A673 (cell line): ENCODE data around the gene RPL36A. TPM values are rescaled to one million over a fixed set of nuclear protein-coding genes. Genes with fewer than 3 reads are reported as not detected.

ENCODE experiments used
- BruUV-seq: library from RNA; stranded (reverse); fragments of 400-500 nt; replicated peaks from 2 replicates; lab custom pipeline; 2021; lab: Mats Ljungman, UMichigan
- CTCF ChIA-PET: fragments of 300-600 bp; sonication (Branson Sonifier 250); formaldehyde crosslinking; loops from one replicate; lab custom pipeline; 2022; ENCODE audit warnings: antibody characterized with exemption; lab: Charles Lee
- POLR2A ChIA-PET: fragments of 300-600 bp; sonication (Branson Sonifier 250); formaldehyde crosslinking; loops from one replicate; lab custom pipeline; 2022; ENCODE audit warnings: antibody characterized with exemption; ENCODE audit not compliant: low non-redundant PET; lab: Charles Lee
- DNase-seq: peaks from one replicate; pipeline ENCODE4 v3.0.0-alpha.2; 2015; ENCODE audit warnings: low spot score
- H3K27ac ChIP-seq: fragments of 200-600 bp; sonication (generic); 2 replicates; pipeline ENCODE4 v1.5.1; 2016; ENCODE audit warnings: mixed run types, low read depth, mild to moderate bottlenecking, mixed read lengths, antibody characterized with exemption, low read length; ENCODE audit not compliant: poor library complexity, severe bottlenecking
- H3K27me3 ChIP-seq: fragments of 200-600 bp; sonication (generic); replicated peaks from 2 replicates; pipeline ENCODE4 v1.6.1; 2017; ENCODE audit warnings: mixed run types, low read depth, mild to moderate bottlenecking, mixed read lengths, antibody characterized with exemption, low read length; ENCODE audit not compliant: insufficient read depth, poor library complexity
- H3K36me3 ChIP-seq: fragments of 200-600 bp; sonication (generic); 2 replicates; pipeline ENCODE4 v1.6.1; 2016; ENCODE audit warnings: mixed run types, mild to moderate bottlenecking, mixed read lengths, antibody characterized with exemption, low read length; ENCODE audit not compliant: insufficient read depth, poor library complexity, severe bottlenecking
- H3K4me1 ChIP-seq: fragments of 200-600 bp; sonication (generic); 2 replicates; pipeline ENCODE4 v1.6.1; 2017; ENCODE audit warnings: mixed run types, mild to moderate bottlenecking, mixed read lengths, antibody characterized with exemption, low read length; ENCODE audit not compliant: insufficient read depth, poor library complexity, severe bottlenecking
- H3K4me3 ChIP-seq: fragments of 200-600 bp; sonication (generic); 2 replicates; pipeline ENCODE4 v1.5.1; 2016; ENCODE audit warnings: low read depth, mixed run types, mild to moderate bottlenecking, mixed read lengths, low read length; ENCODE audit not compliant: poor library complexity, severe bottlenecking
- H3K9me3 ChIP-seq: fragments of 200-600 bp; sonication (generic); 2 replicates; pipeline ENCODE4 v1.6.1; 2016; ENCODE audit warnings: mixed run types, low read depth, mild to moderate bottlenecking, mixed read lengths, antibody characterized with exemption, low read length; ENCODE audit not compliant: poor library complexity, severe bottlenecking
- EZH2 ChIP-seq: fragments of 200-600 bp; sonication (generic); IDR thresholded peaks from 2 replicates; pipeline ENCODE4 v1.6.1; 2017; ENCODE audit warnings: borderline replicate concordance, low read depth, mild to moderate bottlenecking, mixed read lengths, antibody characterized with exemption, low read length; ENCODE audit not compliant: poor library complexity, severe bottlenecking
- intact Hi-C: fragments of 100-400 bp; cut with micrococcal nuclease; formaldehyde crosslinking; loops from one replicate; pipeline ENCODE4 v1.10.0; 2022; ENCODE audit not compliant: unreplicated experiment
- total RNA-seq: library from RNA; stranded (reverse); gene quantifications from 2 replicates; pipeline ENCODE4 v1.2.3, GENCODE V29; 2021
- TF ChIP-seq, protein P1 (sequence below): fragments of 300-800, 200-600 bp; sonication (generic); conservative IDR thresholded peaks from 2 replicates; pipeline ENCODE4 v1.5.1; 2017; ENCODE audit warnings: low read depth, mild to moderate bottlenecking, antibody characterized with exemption, low read length, moderate library complexity, mixed read lengths

The RPL36A gene
- total RNA-seq, 1 experiment from 2014 or later = 316 TPM

DNA sequence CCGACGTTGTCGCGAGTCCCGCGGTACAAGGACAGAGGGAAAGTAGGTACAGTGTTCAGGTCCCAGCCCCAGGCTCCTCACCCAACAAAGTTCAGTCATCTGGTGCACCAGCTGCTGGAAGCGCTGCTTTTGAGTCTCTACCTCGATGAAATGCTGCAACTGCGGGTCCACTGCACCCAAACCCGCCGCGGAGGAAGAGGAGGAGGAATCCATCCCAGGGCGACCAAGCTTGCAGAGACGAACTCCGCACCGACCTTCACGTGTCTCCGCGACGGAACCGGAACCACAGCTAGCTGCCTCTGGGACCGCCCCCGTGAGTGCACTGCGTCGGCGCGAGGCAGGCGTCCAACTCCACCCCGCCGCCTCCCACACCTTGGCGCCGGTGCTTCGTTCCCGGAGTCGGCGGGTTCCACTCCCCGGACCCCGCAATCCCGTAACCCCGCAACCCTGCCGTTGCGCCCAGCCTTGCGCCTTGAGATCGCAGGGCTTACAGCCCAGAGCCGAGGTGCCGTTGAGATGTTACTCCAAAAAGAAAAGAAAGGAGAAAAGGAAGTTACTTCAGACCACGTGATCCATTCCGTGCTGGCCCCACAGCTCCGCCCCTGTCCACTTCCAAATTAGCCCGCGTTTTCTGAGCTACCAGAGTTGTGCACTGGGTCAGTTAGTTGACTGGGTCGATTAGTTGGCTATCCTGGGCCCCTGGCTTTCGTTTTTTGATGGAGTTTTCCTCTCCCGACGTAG, 42.2 kb upstream of the RPL36A start, which contains the start of gene TIMM8A:
TIMM8A (minus strand) TSS at position 291 of the 741 bp plus-strand sequence; CDS start at position 213, 78 bp downstream.
- ChIA-PET CTCF (no interaction called here), POLR2A (interaction anchor here (0.6 kb wide), 1 partner anchor 11 kb away, joined by 4 read pairs; no protein-coding TSS in a partner anchor)
- H3K27ac ChIP-seq = peak within 1 kb of the TSS; percentile 87
- no TSS peak for BruUV-seq
- no peaks in the 10 kb centered on the region for H3K36me3 ChIP-seq
- no peaks in the 10 kb centered on the region for H3K4me1 ChIP-seq
- TF ChIP-seq, protein P1, sequence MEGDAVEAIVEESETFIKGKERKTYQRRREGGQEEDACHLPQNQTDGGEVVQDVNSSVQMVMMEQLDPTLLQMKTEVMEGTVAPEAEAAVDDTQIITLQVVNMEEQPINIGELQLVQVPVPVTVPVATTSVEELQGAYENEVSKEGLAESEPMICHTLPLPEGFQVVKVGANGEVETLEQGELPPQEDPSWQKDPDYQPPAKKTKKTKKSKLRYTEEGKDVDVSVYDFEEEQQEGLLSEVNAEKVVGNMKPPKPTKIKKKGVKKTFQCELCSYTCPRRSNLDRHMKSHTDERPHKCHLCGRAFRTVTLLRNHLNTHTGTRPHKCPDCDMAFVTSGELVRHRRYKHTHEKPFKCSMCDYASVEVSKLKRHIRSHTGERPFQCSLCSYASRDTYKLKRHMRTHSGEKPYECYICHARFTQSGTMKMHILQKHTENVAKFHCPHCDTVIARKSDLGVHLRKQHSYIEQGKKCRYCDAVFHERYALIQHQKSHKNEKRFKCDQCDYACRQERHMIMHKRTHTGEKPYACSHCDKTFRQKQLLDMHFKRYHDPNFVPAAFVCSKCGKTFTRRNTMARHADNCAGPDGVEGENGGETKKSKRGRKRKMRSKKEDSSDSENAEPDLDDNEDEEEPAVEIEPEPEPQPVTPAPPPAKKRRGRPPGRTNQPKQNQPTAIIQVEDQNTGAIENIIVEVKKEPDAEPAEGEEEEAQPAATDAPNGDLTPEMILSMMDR = no peak
- TF ChIP-seq EZH2 = no peak
- H3K9me3 ChIP-seq = no peaks in the 10 kb centered on the region
- peak within 1 kb of the TSS; percentile 75 for H3K4me3 ChIP-seq
- intact Hi-C loops = no loop called here
- H3K27me3 ChIP-seq = no peaks in the 10 kb centered on the region
- peak; percentile 77 for DNase-seq

DNA sequence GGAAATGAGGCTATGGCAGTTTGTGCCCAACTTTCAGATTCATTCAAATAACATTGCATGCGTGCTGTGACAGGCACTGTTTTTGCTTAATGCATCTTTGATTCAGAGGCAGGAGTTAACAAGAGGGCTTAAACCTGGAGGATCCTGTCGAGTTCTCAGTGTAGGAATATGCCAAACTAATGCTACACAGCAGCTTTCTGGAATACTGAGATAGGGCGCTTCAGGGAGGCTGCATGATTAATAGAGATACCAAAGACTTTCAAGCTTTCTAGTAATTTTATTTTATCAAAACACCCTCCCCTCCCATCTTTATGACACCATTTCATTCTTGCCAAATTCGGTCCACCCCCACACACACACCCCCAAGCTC, 41.6 kb upstream of the RPL36A start:
- H3K27me3 ChIP-seq = no peaks in the 10 kb centered on the region
- peak overlapping the region; percentile 87 for H3K27ac ChIP-seq
- no peaks in the 10 kb centered on the region for H3K36me3 ChIP-seq
- H3K4me3 ChIP-seq = peak overlapping the region; percentile 75
- ChIA-PET CTCF (no interaction called here), POLR2A (no interaction called here)
- BruUV-seq = TSS peak; percentile 95
- no peaks in the 10 kb centered on the region for H3K4me1 ChIP-seq
- TF ChIP-seq, protein P1 = no peak
- no peak for TF ChIP-seq EZH2
- intact Hi-C loops = no loop called here
- H3K9me3 ChIP-seq = no peaks in the 10 kb centered on the region
- no peak for DNase-seq

DNA sequence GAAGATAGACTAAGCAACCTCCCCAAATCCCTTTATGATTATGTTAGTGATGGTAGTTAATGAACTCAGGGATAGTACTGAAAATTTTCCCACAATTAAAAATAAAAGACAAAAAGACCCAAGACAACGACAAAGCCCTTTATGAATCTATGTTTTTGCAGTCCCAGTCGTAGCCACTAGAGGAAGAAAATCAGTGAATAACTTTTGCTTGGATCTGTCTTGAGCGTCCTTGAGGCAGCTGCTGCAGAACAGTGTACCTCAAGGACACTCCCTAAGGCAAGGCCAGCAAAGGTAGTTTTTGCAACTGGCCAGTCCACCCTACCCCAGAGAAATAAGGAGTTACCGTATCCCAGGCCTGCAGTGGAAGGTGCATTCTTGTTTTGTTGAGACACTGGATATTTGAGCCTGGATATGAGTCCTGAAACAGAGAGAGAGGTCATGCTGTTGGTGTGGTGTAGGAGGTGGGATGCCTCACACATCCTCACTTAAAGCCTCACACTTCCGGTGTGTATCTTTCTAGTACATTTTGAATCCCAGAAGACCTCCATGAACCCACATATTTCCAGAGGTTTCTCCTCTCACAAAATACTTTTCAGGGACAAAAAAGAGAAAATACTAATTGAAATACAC, 33.5 kb upstream of the RPL36A start:
- no peaks in the 10 kb centered on the region for H3K9me3 ChIP-seq
- H3K4me3 ChIP-seq = no peak overlapping the region
- H3K4me1 ChIP-seq = no peaks in the 10 kb centered on the region
- TF ChIP-seq, protein P1 = peak; percentile 54
- no peak for TF ChIP-seq EZH2
- ChIA-PET POLR2A (no interaction called here), CTCF (no interaction called here)
- no peaks in the 10 kb centered on the region for H3K36me3 ChIP-seq
- BruUV-seq = no TSS peak
- DNase-seq = peak; percentile 38
- no peaks in the 10 kb centered on the region for H3K27me3 ChIP-seq
- H3K27ac ChIP-seq = no peak overlapping the region
- intact Hi-C loops = no loop called here
